Measurements from ENCODE around the gene TPO. TPM values are rescaled to one million over a fixed set of nuclear protein-coding genes. Genes with fewer than 3 reads are reported as not detected.

TPO gene
- polyA plus RNA-seq, 3 donors from 2014 or later, result not detected

GRCh38 chr2:1476617-1477195, 63.4 kb downstream of the TPO start:
- H3K4me3 Mint-ChIP-seq, result no peak overlapping the region
- no peaks in the 10 kb centered on the region for H3K4me1 Mint-ChIP-seq
- DNase-seq, result no peak
- no peaks in the 10 kb centered on the region for H3K36me3 Mint-ChIP-seq
- peaks cover 0 to 6% (median 3%) of the 10 kb centered on the region in 3 donors for H3K27me3 Mint-ChIP-seq (ENCODE audit: low read depth in 3 of 3)
- no peak overlapping the region for H3K27ac Mint-ChIP-seq
- H3K9me3 Mint-ChIP-seq, result no peaks in the 10 kb centered on the region

GRCh38 chr2:1477196-1478040, 64.2 kb downstream of the TPO start:
- Mint-ChIP-seq H3K4me3 (no peak overlapping the region), H3K9me3 (no peaks in the 10 kb centered on the region), H3K36me3 (no peaks in the 10 kb centered on the region), H3K4me1 (no peaks in the 10 kb centered on the region), H3K27ac (no peak overlapping the region), H3K27me3 (ENCODE audit: low read depth in 3 of 3) (peaks cover 0 to 6% (median 3%) of the 10 kb centered on the region in 3 donors)
- DNase-seq, result no peak

GRCh38 chr2:1478311-1479305, 65.3 kb downstream of the TPO start:
- Mint-ChIP-seq H3K9me3 (no peaks in the 10 kb centered on the region), H3K27me3 (ENCODE audit: low read depth in 3 of 3) (peaks cover 0 to 4% (median 3%) of the 10 kb centered on the region in 3 donors), H3K27ac (no peak overlapping the region), H3K36me3 (no peaks in the 10 kb centered on the region), H3K4me3 (no peak overlapping the region), H3K4me1 (no peaks in the 10 kb centered on the region)
- no peak for DNase-seq

GRCh38 chr2:1479346-1479745, 66.1 kb downstream of the TPO start:
- no peak overlapping the region for H3K27ac Mint-ChIP-seq
- H3K9me3 Mint-ChIP-seq, result no peaks in the 10 kb centered on the region
- no peaks in the 10 kb centered on the region for H3K36me3 Mint-ChIP-seq
- DNase-seq, result no peak
- no peaks in the 10 kb centered on the region for H3K4me1 Mint-ChIP-seq
- no peak overlapping the region for H3K4me3 Mint-ChIP-seq
- peaks cover 0 to 4% (median 3%) of the 10 kb centered on the region in 3 donors for H3K27me3 Mint-ChIP-seq (ENCODE audit: low read depth in 3 of 3)

GRCh38 chr2:1480671-1481076, 67.4 kb downstream of the TPO start:
- Mint-ChIP-seq H3K9me3 (no peaks in the 10 kb centered on the region), H3K27ac (no peak overlapping the region), H3K27me3 (ENCODE audit: low read depth in 3 of 3) (peaks cover 0 to 4% (median 3%) of the 10 kb centered on the region in 3 donors), H3K4me3 (no peak overlapping the region), H3K36me3 (no peaks in the 10 kb centered on the region), H3K4me1 (no peaks in the 10 kb centered on the region)
- no peak for DNase-seq

- H3K27me3 Mint-ChIP-seq (ENCODE audit: low read depth in 3 of 3), result no peaks in the 10 kb centered on the region
- no peaks in the 10 kb centered on the region for H3K9me3 Mint-ChIP-seq
- H3K27ac Mint-ChIP-seq, result no peak overlapping the region
- H3K36me3 Mint-ChIP-seq, result no peaks in the 10 kb centered on the region
- H3K4me3 Mint-ChIP-seq, result no peak overlapping the region
- no peaks in the 10 kb centered on the region for H3K4me1 Mint-ChIP-seq
- DNase-seq, result no peak
These were observed 68.4 kb downstream of the TPO start for GRCh38 chr2:1481406-1482252.

- Mint-ChIP-seq H3K27me3 (ENCODE audit: low read depth in 3 of 3) (no peaks in the 10 kb centered on the region), H3K36me3 (no peaks in the 10 kb centered on the region), H3K4me1 (no peaks in the 10 kb centered on the region), H3K4me3 (no peak overlapping the region), H3K9me3 (no peaks in the 10 kb centered on the region), H3K27ac (no peak overlapping the region)
- no peak for DNase-seq
These were observed 69.0 kb downstream of the TPO start for GRCh38 chr2:1482253-1482675.

GRCh38 chr2:1482981-1483380, 69.7 kb downstream of the TPO start:
- DNase-seq, result no peak
- Mint-ChIP-seq H3K27ac (no peak overlapping the region), H3K4me3 (no peak overlapping the region), H3K27me3 (ENCODE audit: low read depth in 3 of 3) (no peaks in the 10 kb centered on the region), H3K36me3 (no peaks in the 10 kb centered on the region), H3K4me1 (no peaks in the 10 kb centered on the region), H3K9me3 (no peaks in the 10 kb centered on the region)

GRCh38 chr2:1483551-1483950, 70.3 kb downstream of the TPO start:
- H3K4me1 Mint-ChIP-seq, result no peaks in the 10 kb centered on the region
- no peak overlapping the region for H3K27ac Mint-ChIP-seq
- no peaks in the 10 kb centered on the region for H3K9me3 Mint-ChIP-seq
- no peak for DNase-seq
- H3K27me3 Mint-ChIP-seq (ENCODE audit: low read depth in 3 of 3), result no peaks in the 10 kb centered on the region
- H3K4me3 Mint-ChIP-seq, result no peak overlapping the region
- no peaks in the 10 kb centered on the region for H3K36me3 Mint-ChIP-seq

- no peaks in the 10 kb centered on the region for H3K36me3 Mint-ChIP-seq
- no peak overlapping the region for H3K27ac Mint-ChIP-seq
- H3K9me3 Mint-ChIP-seq, result no peaks in the 10 kb centered on the region
- no peaks in the 10 kb centered on the region for H3K4me1 Mint-ChIP-seq
- H3K4me3 Mint-ChIP-seq, result no peak overlapping the region
- no peaks in the 10 kb centered on the region for H3K27me3 Mint-ChIP-seq (ENCODE audit: low read depth in 3 of 3)
- DNase-seq, result no peak
These were observed 71.0 kb downstream of the TPO start for GRCh38 chr2:1484131-1484884.

- H3K4me1 Mint-ChIP-seq, result no peaks in the 10 kb centered on the region
- no peak overlapping the region for H3K4me3 Mint-ChIP-seq
- H3K36me3 Mint-ChIP-seq, result no peaks in the 10 kb centered on the region
- no peaks in the 10 kb centered on the region for H3K9me3 Mint-ChIP-seq
- no peak for DNase-seq
- H3K27me3 Mint-ChIP-seq (ENCODE audit: low read depth in 3 of 3), result no peaks in the 10 kb centered on the region
- H3K27ac Mint-ChIP-seq, result no peak overlapping the region
These were observed 73.4 kb downstream of the TPO start for GRCh38 chr2:1486670-1487069.

GRCh38 chr2:1487758-1488157, 74.5 kb downstream of the TPO start:
- H3K27ac Mint-ChIP-seq, result no peak overlapping the region
- no peaks in the 10 kb centered on the region for H3K9me3 Mint-ChIP-seq
- no peaks in the 10 kb centered on the region for H3K4me1 Mint-ChIP-seq
- H3K36me3 Mint-ChIP-seq, result no peaks in the 10 kb centered on the region
- H3K27me3 Mint-ChIP-seq (ENCODE audit: low read depth in 3 of 3), result no peaks in the 10 kb centered on the region
- DNase-seq, result no peak
- H3K4me3 Mint-ChIP-seq, result no peak overlapping the region
